ENCODE data around the gene KIAA1210.

Gene KIAA1210

GRCh38 chrX:119127650-119128049, at the start of gene KIAA1210:
Gene KIAA1210, minus strand, starts transcription at chrX:119127812. Its CDS starts 4,170 bp downstream, at chrX:119123642.
- in situ Hi-C loops (cut with HindIII; ENCODE audit: low sequenced_read_pairs), result no loop called here
- DNase-seq (ENCODE audit: low read depth, low spot score), result no peak
- TF ChIP-seq, protein P1, sequence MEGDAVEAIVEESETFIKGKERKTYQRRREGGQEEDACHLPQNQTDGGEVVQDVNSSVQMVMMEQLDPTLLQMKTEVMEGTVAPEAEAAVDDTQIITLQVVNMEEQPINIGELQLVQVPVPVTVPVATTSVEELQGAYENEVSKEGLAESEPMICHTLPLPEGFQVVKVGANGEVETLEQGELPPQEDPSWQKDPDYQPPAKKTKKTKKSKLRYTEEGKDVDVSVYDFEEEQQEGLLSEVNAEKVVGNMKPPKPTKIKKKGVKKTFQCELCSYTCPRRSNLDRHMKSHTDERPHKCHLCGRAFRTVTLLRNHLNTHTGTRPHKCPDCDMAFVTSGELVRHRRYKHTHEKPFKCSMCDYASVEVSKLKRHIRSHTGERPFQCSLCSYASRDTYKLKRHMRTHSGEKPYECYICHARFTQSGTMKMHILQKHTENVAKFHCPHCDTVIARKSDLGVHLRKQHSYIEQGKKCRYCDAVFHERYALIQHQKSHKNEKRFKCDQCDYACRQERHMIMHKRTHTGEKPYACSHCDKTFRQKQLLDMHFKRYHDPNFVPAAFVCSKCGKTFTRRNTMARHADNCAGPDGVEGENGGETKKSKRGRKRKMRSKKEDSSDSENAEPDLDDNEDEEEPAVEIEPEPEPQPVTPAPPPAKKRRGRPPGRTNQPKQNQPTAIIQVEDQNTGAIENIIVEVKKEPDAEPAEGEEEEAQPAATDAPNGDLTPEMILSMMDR (IDR thresholded peaks at IDR 0.05; ENCODE audit: low read depth, low read length), result no peak
- H3K4me3 ChIP-seq (ENCODE audit: low read depth, low read length), result no peak within 1 kb of the TSS

GRCh38 chrX:119177278-119177677, 49.7 kb upstream of the KIAA1210 start:
- in situ Hi-C loops (cut with HindIII; ENCODE audit: low sequenced_read_pairs), result no loop called here
- no peak for DNase-seq (ENCODE audit: low read depth, low spot score)
- H3K4me3 ChIP-seq (ENCODE audit: low read depth, low read length), result no peak overlapping the region
- TF ChIP-seq, protein P1 (IDR thresholded peaks at IDR 0.05; ENCODE audit: low read depth, low read length), result no peak

DNA sequence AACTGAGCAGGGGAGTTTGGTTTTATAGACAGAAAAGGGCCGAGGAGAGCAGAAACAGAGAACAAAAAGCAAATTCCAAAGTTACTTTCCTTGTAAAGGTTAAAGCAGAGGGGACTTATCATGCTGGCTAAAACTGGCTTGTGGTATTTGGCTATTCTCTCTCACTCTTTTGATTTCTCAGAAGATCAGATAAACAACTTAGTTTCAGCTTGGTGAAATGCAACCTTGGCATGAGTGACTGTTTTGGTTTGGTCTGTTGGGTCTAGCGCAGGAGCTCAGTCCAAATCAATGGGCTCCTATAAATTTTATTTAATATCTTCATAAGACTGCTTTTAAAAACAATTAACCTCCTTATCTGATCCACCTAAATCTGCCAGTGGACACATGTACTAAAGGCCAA, 47.3 kb upstream of the KIAA1210 start:
- no peak for DNase-seq (ENCODE audit: low read depth, low spot score)
- TF ChIP-seq, protein P1 (IDR thresholded peaks at IDR 0.05; ENCODE audit: low read depth, low read length), result no peak
- in situ Hi-C loops (cut with HindIII; ENCODE audit: low sequenced_read_pairs), result no loop called here
- no peak overlapping the region for H3K4me3 ChIP-seq (ENCODE audit: low read depth, low read length)

DNA sequence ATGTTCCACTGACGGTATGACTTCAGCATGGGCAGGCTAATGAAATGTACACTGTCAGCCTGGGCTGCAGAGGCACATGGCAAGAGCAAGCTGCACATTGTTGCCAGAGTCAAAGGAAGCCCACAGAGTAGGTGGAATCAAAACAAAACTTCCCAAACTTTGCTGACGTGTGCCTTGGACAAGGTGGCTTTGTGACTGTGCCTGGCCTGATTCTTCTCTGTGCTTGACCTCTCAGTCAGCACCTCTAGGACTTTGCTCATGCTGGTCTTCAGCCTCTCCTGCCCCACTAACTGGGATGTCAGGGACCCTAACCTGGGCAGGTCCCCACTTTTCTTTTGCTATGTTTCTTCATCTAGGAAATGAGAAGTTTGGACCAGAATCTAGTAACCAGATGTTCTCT, 40.5 kb upstream of the KIAA1210 start:
- DNase-seq (ENCODE audit: low read depth, low spot score), result no peak
- in situ Hi-C loops (cut with HindIII; ENCODE audit: low sequenced_read_pairs), result no loop called here
- TF ChIP-seq, protein P1 (IDR thresholded peaks at IDR 0.05; ENCODE audit: low read depth, low read length), result no peak
- H3K4me3 ChIP-seq (ENCODE audit: low read depth, low read length), result no peak overlapping the region

DNA sequence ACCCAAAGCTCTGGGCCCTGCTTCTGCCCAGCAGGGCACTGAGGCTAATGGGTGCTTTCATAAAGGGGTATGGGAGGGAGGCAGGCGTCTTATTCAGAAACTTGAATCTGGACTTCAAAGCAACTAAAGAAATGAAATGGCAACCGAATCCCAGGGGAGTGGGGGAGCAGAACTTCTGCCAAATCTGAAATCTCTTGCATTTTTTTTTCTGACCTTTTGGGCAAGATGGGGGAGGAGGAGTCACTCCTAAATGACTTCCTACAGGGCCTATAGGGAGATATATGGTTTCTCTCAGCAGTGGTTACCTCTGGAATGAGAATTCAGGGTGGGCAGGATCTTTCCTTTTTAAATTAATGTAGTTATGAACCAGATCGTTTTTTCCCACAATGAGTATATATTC, 30.6 kb upstream of the KIAA1210 start:
- no peak overlapping the region for H3K4me3 ChIP-seq (ENCODE audit: low read depth, low read length)

DNA sequence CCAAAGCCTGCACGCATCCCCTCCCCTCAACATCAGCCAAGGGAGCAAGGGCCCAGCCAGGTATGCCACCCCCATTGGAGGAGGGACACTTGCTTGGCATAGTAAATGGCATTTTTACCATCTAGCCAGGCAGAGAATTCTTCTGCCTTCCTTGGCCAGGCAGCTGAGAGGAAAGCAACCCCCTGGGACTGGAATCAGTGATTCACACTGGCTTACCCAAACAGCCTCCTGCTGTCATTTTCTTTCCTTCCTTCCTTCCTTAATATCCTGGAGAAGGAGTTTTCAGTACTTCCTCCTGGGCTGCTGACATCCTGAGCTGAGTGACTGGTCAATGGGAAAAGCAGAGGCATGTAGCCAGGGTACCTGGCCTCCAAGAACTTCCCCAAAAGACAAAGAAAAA, 28.6 kb upstream of the KIAA1210 start:
- in situ Hi-C loops (cut with HindIII; ENCODE audit: low sequenced_read_pairs), result no loop called here
- TF ChIP-seq, protein P1 (IDR thresholded peaks at IDR 0.05; ENCODE audit: low read depth, low read length), result no peak
- no peak for DNase-seq (ENCODE audit: low read depth, low spot score)
- H3K4me3 ChIP-seq (ENCODE audit: low read depth, low read length), result no peak overlapping the region

More for the DNA sequence above, 30.6 kb upstream of the KIAA1210 start:
- in situ Hi-C loops (cut with HindIII; ENCODE audit: low sequenced_read_pairs), result no loop called here
- no peak for DNase-seq (ENCODE audit: low read depth, low spot score)
- TF ChIP-seq, protein P1 (IDR thresholded peaks at IDR 0.05; ENCODE audit: low read depth, low read length), result no peak

All from astrocyte of the spinal cord (primary cell).